Ascending aorta (tissue), 2 donors: ENCODE data around the gene PACRG. TPM values are rescaled to one million over a fixed set of nuclear protein-coding genes. Genes with fewer than 3 reads are reported as not detected.

Source experiments
- DNase-seq, 2 donors: peaks; one replicate each; pipeline ENCODE4 v3.0.0-alpha.2; 2019; ENCODE audit warnings: low spot score in 2 of 2
- H3K27ac ChIP-seq, 2 donors: fragments of 200-600 bp; sonication (generic); one replicate each; pipeline ENCODE4 v1.5.1; 2016 to 2017; ENCODE audit warnings: mild to moderate bottlenecking in 1 of 2
- H3K27me3 ChIP-seq: fragments of 200-600 bp; sonication (generic); one replicate; pipeline ENCODE4 v1.5.1; 2017
- H3K36me3 ChIP-seq, 2 donors: fragments of 200-600 bp; sonication (generic); one replicate each; pipeline ENCODE4 v1.5.1; 2016
- H3K4me1 ChIP-seq, 2 donors: fragments of 200-600 bp; sonication (generic); one replicate each; pipeline ENCODE4 v1.5.1; 2016 to 2017; ENCODE audit warnings: mild to moderate bottlenecking in 1 of 2
- H3K4me3 ChIP-seq, 2 donors: fragments of 200-600 bp; sonication (generic); one replicate each; pipeline ENCODE4 v1.5.1; 2016 to 2017; ENCODE audit warnings: mild to moderate bottlenecking in 1 of 2
- H3K9me3 ChIP-seq, 2 donors: fragments of 200-600 bp; sonication (generic); one replicate each; pipeline ENCODE4 v1.5.1; 2016
- intact Hi-C: fragments of 100-400 bp; cut with DNase I; formaldehyde crosslinking; loops from one replicate; pipeline ENCODE4 v1.15.1; 2023
- total RNA-seq: library from RNA; depleted of rRNA; stranded (reverse); fragments of >200 nt; gene quantifications from one replicate; pipeline ENCODE4 v1.1.0, GENCODE V29; 2016
- TF ChIP-seq, protein P1 (sequence below), 3 experiments: fragments of 200-600 bp in 2 of 3; fragments of 450-650 bp in 1 of 3; sonication (generic) in 2 of 3; IDR thresholded peaks; one replicate each; pipeline ENCODE4 v1.5.1; 2016 to 2019; ENCODE audit warnings: antibody characterized with exemption in 3 of 3, mild to moderate bottlenecking in 1 of 3, moderate library complexity in 1 of 3

Gene PACRG
- total RNA-seq, 1 donor from 2014 or later, result not detected

DNA sequence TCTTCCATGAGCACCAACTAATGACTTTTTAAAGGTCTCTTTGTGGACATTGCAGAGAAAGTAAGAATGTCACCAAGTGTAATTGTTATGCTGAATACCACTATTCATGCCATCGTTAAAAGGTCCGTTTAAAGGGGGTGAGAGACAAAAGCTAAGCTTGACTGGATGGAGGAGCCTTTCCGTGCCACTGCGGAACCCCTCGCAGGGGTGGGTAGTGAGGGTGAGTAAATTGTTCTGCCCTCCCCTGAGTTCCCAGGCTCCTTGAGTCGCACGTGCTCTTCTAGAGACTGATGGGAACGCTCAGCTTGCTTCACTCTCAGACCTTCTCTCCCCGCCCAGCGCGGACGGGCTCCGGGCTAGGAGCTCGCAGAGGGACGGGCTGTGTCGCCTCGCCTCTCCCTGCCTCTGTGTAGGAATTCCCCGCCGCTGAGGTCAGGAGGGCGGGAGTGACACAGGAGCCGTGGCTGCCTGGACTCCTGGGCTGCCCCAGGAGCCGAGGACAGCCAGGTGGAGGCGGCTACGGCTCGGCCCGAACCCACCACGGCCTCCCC lies 371.9 kb downstream of the PACRG start:
- Histone ChIP-seq H3K4me1 (no peaks in the 10 kb centered on the region), H3K9me3 (no peaks in the 10 kb centered on the region), H3K36me3 (no peaks in the 10 kb centered on the region), H3K27ac (no peak overlapping the region), H3K27me3 (no peaks in the 10 kb centered on the region), H3K4me3 (no peak overlapping the region)
- TF ChIP-seq, protein P1, sequence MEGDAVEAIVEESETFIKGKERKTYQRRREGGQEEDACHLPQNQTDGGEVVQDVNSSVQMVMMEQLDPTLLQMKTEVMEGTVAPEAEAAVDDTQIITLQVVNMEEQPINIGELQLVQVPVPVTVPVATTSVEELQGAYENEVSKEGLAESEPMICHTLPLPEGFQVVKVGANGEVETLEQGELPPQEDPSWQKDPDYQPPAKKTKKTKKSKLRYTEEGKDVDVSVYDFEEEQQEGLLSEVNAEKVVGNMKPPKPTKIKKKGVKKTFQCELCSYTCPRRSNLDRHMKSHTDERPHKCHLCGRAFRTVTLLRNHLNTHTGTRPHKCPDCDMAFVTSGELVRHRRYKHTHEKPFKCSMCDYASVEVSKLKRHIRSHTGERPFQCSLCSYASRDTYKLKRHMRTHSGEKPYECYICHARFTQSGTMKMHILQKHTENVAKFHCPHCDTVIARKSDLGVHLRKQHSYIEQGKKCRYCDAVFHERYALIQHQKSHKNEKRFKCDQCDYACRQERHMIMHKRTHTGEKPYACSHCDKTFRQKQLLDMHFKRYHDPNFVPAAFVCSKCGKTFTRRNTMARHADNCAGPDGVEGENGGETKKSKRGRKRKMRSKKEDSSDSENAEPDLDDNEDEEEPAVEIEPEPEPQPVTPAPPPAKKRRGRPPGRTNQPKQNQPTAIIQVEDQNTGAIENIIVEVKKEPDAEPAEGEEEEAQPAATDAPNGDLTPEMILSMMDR (IDR thresholded peaks at IDR 0.05), result no peak
- no peak for DNase-seq
- intact Hi-C loops, result no loop called here

DNA sequence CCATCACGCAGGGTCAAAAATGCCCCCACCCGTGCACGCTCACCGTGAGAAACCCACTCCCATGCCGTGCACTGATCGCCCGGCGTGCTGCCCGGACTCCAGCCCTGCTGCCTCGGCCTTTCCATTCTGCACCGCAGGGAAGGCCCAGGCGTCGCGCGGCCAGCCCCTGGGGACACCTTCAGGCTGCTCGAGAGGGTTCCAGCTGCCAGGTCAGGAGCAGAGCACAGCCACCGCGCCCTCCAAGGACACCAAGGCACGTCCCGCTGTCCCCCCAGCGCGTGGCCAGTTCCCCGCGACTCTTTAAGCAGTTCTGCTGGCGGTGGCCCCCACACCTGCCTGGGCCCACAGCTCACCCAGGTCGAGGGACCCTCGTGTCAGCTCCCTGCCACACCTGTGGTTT lies 372.5 kb downstream of the PACRG start:
- no peaks in the 10 kb centered on the region for H3K27me3 ChIP-seq
- no peaks in the 10 kb centered on the region for H3K36me3 ChIP-seq
- H3K9me3 ChIP-seq, result no peaks in the 10 kb centered on the region
- no peak overlapping the region for H3K27ac ChIP-seq
- TF ChIP-seq, protein P1 (IDR thresholded peaks at IDR 0.05), result no peak
- intact Hi-C loops, result no loop called here
- no peak overlapping the region for H3K4me3 ChIP-seq
- H3K4me1 ChIP-seq, result no peaks in the 10 kb centered on the region
- DNase-seq, result no peak

DNA sequence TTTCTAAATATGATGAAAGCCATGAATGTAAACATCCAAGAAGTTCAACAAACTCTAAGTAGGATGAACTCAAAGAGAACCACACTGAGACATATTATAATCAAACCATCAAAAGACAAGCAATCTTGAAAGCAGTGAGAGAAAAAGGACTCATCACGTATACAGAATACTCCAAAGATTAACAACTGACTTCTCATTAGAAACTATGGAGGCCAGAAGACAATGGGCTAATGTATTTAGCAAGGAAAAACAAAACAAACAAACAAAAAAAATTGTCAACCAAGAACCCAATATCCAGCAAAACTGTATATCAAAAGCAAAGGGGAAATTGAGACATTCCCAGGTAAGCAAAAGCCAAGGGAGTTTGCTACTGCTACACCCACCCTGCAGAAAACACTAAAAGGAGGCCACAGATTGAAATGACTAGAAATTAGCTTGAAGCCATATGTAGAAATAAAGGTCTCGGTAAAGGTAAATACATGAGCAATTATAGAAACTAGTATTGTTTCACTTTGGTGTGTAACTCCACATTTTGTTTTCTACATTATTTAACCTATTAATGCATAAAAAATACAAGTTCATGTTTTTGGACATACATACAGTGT lies 385.7 kb downstream of the PACRG start:
- intact Hi-C loops, result no loop called here
- peaks cover 6 to 8% of the 10 kb centered on the region in 2 donors for H3K9me3 ChIP-seq
- no peak overlapping the region for H3K4me3 ChIP-seq
- no peaks in the 10 kb centered on the region for H3K4me1 ChIP-seq
- no peaks in the 10 kb centered on the region for H3K27me3 ChIP-seq
- no peaks in the 10 kb centered on the region for H3K36me3 ChIP-seq
- TF ChIP-seq, protein P1 (IDR thresholded peaks at IDR 0.05), result no peak
- no peak for DNase-seq
- no peak overlapping the region for H3K27ac ChIP-seq

DNA sequence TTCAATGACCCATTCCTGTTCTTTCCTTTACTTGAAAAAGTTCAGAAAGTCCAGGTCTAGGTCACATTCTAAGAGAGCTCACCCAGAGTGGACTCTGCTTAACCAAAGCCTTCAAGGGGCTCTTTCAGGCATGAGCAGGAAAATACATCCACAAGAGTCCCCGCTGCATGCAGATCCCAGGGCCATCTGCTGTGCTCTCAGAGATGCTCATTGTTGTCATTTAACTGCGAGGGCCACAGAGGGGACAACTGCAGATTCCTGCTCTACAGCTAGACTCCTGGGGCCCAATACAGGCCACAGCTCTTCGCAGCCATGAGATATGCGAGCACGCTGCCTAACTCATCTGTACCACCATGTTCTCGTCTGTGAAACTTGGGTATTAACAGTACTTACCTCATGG lies 391.2 kb downstream of the PACRG start:
- Histone ChIP-seq H3K4me1 (no peaks in the 10 kb centered on the region), H3K36me3 (no peaks in the 10 kb centered on the region), H3K27ac (no peak overlapping the region), H3K9me3 (no peaks in the 10 kb centered on the region), H3K4me3 (no peak overlapping the region), H3K27me3 (no peaks in the 10 kb centered on the region)
- intact Hi-C loops, result no loop called here
- DNase-seq, result no peak
- TF ChIP-seq, protein P1 (IDR thresholded peaks at IDR 0.05), result no peak

DNA sequence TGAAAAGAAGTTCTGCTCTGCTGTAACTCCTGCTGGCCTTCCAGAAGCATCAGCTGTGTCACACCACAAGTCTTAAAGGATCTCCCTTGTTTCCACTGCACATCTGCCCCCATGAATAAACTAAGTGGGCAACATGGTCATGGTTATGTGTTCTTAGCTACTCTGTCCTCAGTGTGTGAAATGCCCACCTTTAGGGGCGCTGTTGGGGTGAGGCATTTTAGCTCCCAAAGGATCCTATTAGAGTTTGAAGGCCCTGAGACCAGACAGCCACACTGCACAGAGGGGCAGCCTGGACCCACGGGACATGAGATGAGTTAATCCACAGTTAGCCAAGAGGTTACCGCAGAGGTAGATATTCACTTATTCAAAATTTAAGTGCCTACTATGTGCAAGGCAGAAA lies 392.4 kb downstream of the PACRG start:
- TF ChIP-seq, protein P1 (IDR thresholded peaks at IDR 0.05), result no peak
- DNase-seq, result no peak
- H3K27me3 ChIP-seq, result no peaks in the 10 kb centered on the region

More for the DNA sequence above, 392.4 kb downstream of the PACRG start:
- intact Hi-C loops, result no loop called here
- Histone ChIP-seq H3K9me3 (no peaks in the 10 kb centered on the region), H3K36me3 (no peaks in the 10 kb centered on the region), H3K4me3 (no peak overlapping the region), H3K27ac (no peak overlapping the region), H3K4me1 (no peaks in the 10 kb centered on the region)
